Activated CD4-positive, CD25-positive, alpha-beta regulatory T cell treated with anti-CD3 and anti-CD28 coated beads, Interleukin-2, amount 50 U/mL, for 16 hours (primary cell): ENCODE results near the gene SLC25A24.
"Not testable (repeated sequence)": the region's sequence is repeated elsewhere in the genome, so short reads cannot be mapped to it uniquely, and the experiment has no call there.

Experiments used
- DNase-seq: peaks from one replicate; pipeline ENCODE4 v3.0.0-alpha.2; 2020; ENCODE audit warnings: low read depth, low spot score

SLC25A24 gene

DNA sequence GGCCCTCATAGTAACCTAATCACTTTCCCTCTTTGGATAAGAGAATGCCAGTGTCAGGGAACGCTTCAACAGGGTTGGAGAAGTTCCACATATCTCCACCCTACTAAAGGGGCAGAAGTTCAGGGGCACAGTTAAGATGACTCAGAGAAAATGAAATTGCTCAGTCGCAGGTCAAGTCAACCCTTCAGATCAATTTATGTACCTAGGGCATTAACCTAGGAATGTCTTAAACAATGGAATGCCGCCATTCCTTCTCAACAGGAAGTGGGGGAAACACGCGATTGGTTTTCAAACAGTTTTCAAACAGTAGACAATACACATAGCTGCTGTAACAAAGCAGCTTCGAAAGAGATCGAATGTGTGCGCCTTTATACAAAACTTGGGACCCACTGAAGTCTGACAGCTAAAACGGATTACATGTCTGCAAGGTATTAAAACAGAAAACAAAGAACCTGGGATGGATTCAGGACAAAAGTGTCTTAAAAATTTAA lies 897 bp downstream of the SLC25A24 start:
- DNase-seq = no peak

DNA sequence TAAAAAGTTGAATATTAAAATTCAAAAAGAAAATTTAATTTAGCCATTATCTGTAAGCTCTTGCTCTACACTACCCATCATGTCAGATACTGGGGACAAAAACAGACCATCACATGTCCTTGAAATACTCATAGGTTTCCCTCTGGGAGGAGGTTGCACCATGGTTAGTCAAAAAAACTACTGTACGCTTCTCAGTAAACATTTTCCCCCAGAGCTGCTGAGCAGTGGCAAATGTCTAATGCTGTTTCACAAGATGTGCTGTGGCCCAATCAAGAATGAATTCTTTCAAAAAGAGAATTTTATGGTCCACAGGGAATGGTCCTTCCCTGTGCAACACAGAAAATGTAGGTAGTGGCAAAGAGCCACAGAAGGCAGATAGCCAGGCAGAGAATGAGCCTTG lies 6.1 kb downstream of the SLC25A24 start:
- no peak for DNase-seq

DNA sequence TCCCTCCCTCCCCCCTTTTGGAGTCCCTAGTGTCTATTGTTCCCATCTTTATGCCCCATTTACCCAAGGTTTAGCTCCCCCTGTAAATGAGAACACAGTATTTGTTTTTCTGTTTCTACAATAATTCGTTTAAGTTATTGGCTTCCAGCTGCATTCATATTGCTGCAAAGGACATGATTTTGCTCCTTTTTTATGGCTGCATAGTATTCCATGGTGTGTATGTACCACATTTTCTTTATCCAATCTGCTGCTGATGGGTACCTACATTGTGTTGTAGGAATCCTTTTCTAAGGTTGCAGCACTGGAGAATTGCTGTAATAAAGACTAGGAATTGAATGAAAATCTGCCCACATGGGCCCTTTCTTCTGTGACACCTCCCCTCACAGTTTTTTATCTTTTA lies 6.8 kb downstream of the SLC25A24 start:
- no peak for DNase-seq

DNA sequence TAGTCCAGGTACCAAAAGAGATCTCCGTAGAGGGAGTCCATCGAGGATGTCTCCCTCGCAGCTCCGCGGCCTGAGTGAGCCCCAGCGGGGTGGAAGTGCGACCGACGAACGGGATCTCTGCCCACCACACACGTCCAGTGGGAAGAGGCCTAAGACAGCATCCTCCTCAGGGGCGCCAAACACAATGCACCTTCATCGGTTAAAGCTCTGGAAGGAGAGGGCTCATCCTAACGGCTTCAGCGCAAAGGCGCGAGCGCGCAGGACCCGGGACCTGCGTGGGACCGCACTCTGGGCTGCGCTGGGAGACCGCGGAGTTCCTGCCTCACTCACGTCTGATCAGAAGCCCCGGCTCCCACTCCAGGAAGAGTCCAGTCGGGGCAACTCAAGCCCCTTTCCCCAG lies 7.6 kb downstream of the SLC25A24 start:
- DNase-seq = no peak

DNA sequence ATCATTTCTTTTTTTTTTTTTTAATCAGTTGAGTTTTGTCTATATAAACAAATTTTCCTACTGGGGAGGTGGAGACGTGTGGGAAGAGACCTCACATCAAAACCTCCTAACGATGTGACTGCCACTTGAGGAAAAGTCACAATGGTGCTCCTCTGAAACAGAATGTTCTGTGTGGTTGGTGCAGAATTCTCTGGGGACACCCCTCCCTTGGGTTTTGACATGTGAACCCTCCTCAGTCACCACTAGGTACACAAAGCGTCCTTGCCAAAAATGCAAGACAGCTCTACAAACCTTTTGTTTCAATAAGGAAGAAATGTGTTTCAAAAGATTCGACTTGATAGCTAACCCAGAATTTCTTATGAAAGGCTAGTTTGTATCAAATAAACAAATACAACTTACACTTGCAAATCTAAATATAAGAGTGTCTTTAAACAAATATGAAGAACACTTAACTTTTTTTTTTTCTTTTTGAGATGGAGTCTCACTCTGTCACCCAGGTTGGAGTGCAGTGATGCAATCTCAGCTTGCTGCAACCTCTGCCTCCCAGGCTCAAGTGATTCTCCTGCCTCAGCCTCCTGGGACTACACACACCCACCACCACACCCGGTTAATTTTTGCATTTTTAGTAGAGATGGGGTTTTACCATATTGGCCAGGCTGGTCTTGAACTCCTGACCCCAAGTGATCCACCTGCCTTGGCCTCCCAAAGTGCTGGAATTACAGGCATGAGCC lies 9.3 kb downstream of the SLC25A24 start:
- no peak for DNase-seq

DNA sequence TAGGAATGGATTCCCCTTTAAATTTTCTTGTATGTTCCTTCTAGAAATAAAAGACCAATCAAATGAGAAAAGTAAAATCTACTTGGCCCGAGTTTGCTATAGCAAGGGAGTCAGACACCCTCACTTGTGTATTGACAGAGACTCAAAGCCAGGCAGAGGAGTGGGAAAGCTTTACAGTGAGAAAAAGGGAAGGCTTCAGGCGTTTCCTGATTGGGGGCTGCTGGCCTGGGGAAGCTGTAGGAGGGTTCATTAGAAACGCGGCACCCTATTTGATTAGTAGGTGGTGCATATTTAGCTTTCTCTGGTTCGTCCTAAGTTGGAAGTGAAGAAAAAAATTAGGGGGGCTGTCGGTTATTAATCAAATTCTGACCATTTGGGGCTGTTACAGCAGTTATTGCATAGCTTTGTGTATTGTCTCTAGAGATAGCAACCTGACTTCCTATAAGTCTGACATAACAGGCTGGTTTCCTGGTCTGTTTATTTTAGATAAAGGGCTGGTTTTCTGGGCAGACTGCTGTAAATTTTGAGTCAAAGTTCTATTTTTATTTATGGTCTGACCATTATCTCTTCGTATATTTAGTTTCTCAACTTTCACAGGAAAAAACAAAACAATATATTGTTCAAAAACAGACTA lies 10.0 kb downstream of the SLC25A24 start:
- no peak for DNase-seq

DNA sequence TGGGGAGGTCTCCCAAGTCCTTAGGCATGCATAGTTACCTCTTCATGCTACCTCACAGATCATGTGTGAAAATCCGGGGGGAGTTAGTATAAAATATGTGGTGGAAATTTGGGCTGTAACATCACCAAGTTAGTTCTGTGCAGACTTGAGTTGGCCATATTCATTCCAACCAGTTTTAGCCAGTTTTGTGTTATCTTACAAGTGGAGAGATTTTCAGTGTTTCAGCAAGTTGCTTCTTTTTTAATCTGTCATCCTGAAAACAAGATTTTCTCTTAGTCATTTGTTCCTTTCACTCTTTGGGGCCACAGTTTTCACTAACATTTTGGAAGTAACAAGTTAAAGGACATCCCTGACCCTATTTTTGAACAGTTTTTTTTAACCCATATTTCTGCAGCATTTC lies 11.3 kb downstream of the SLC25A24 start:
- no peak for DNase-seq

DNA sequence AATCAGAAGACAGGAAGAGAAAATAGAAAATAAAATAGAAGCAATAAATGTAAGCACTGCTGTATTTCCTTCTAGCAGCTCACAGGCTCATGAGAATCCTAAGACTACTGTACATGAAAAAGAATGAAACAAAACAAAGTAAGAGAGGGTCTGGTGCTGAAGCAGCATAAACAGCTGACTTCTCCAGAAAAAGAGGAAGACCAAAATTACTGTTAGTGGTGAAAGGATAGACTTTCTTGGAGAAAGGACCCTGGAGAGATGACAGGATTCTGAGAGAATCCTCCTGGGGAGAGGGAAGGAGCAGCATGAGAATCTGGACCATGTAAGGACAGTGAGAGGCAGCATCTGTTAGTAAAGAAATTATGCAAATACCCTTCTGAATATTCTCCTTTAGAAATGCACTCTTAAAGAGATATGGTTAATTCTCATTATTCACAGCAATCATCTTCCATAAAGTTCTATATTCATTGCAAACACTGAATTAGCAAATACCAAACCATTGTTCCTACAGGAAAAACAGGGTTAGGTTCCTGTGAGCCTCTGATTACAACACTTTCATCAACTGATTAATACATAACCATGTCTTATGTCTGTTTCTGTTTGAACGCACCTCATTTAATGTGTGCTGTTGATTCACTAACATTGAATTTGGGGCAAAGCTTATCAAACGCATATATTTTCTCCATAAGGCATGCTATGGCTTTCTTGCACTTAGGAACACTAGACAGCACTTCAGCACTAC lies 17.0 kb downstream of the SLC25A24 start:
- no peak for DNase-seq

DNA sequence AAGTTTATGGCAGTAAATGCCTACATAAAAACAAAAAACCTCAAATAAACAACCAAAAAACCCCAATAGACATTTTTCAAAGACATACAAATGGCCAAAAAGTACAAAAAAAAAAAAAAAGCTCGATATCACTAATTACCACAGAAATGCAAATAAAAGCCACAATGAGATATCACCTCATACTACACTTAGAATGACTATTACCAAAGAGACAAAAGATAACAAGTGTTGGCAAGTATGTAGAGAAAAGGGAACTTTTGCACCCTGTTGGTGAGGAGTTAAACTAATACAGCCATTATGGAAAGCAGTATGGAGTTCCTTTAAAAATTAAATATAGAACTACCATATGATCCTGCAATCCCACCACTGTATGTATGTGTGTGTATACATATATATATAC lies 21.1 kb downstream of the SLC25A24 start:
- DNase-seq = no peak

DNA sequence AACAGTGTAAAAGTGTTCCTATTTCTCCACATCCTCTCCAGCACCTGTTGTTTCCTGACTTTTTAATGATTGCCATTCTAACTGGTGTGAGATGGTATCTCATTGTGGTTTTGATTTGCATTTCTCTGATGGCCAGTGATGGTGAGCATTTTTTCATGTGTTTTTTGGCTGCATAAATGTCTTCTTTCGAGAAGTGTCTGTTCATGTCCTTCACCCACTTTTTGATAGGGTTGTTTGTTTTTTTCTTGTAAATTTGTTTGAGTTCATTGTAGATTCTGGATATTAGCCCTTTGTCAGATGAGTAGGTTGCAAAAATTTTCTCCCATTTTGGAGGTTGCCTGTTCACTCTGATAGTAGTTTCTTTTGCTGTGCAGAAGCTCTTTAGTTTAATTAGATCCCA lies 37.7 kb downstream of the SLC25A24 start:
- not testable (repeated sequence) for DNase-seq

DNA sequence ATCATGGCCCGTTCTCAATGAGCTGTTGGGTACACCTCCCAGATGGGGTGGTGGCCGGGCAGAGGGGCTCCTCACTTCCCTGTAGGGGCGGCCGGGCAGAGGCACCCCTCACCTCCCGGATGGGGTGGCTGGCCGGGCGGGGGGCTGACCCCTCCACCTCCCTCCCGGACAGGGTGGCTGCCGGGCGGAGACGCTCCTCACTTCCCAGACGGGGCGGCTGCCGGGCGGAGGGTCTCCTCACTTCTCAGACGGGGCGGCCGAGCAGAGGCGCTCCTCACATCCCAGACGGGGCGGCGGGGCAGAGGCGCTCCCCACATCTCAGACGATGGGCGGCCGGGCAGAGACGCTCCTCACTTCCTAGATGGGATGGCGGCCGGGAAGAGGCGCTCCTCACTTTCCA lies 40.2 kb downstream of the SLC25A24 start:
- not testable (repeated sequence) for DNase-seq

DNA sequence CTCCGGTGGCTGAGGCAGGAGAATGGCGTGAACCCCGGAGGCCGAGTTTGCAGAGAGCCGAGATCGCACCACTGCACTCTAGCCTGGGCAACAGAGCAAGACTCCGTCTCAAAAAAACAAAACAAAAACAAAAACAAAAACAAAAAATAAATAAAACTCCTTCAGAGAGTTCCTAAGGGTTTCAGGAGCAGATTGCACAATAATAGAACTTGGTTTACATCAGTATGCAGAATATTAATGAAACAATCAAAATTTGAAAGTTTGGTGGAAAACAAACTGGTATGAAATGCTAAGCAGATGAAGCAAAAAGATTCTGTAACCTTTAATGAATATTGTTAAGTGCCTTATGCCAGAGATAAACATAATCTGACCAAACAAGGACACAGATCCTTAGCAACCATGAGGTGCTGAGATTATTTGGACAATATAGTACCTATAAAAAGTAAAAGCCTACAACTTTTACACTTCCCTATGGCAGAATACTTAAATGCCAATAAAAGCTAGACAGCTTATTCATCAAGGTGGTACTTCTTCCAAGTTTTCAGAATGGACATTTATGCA lies 41.2 kb downstream of the SLC25A24 start:
- DNase-seq = no peak

DNA sequence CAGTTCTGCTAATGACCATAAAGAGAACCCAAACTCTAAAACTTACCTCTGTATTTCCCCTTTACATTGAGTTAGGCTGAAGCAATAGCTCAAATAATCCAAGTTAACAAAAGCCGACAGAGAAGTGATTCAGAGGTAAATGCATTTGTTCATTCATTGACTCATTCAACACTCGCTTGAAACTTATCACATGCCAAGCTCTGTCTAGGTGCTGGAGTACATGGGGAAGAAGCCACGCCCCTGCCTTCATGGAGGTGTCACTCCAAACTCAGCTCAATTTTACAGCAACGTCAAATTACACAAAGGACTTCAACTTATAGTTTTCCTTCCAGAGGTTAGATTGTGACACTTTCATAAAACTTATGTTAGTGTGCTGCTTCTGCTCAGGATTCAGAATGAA lies 45.8 kb downstream of the SLC25A24 start:
- no peak for DNase-seq

DNA sequence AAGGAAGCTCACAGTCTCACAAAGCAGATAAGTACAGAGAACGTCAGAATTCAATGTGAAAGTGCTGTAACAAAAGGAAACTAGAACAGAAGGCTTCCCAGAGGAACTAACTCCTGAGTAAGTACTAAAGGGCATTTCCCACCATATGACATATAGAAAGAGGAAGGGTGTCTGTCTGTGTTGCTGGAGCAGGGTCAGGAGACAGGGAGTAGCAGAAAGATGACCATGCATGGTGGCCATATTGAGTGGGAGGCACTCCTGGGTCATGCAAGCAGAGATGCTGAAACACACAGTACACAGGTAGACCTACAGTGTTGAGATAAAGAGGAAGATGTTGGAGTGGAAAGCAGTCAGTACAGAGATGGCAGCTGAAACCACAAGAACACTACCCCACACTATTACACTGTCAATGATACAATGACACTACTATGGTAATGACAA lies 47.3 kb downstream of the SLC25A24 start:
- no peak for DNase-seq

DNA sequence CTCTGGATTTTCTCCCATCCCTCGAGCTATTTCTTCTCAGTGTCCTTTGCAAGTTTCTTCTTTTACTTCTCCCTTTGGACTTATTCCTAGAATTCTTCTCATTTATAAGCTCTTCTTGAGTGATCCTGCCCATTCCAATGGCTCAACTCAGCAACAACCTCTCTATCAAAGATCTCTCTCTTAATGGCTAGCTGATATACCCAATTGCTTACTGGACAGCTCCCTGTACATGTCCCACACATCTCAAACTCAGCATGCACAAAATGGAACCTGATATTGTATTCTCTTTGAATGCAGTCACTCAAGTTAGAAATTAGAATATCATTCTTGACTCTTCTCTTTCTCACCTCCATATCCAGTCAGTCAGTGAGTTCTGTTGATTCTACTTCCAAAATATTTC lies 48.6 kb downstream of the SLC25A24 start:
- no peak for DNase-seq

DNA sequence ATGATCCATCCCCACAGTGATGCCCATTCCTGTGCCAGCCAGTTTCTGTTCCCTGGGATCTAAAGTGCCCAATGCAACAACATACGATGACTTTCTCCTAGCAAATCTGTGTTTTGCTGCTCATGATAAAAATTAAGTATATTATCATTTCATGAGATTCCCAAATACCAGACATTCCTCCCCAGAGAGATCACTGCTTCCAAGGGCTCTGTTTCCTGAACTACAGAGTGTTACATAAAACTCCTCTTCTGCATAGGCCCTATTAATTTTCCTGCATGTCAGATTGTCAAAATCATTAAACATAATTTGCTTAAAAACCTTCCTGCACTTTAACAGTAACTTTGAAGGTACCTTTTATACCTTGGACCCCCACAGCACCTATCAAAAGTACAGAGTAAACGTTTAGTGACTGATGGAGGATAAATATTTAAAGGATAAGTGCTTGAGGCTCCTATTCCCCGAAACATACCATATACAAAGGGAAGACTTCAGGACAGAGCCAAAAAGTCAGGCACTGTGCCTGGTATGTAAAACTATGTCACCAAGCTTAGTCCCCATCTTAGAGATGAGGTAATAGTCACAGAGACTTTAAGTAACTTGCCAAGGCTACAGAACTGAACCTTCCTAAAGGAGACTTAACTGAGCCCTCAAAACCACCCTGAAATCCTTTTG lies 50.2 kb downstream of the SLC25A24 start:
- no peak for DNase-seq

DNA sequence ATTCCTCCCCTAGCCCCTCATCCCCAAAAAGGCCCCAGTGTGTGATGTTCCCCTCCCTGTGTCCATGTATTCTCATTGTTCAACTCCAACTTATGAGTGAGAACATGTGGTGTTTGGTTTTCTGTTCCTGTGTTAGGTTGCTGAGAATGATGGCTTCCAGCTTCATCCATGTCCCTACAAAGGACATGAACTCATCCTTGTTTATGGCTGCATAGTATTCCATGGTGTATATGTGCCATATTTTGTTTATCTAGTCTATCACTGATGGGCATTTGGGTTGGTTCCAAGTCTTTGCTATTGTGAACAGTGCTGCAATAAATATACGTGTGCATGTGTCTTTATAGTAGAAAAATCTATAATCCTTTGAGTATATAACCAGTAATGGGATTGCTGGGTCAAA lies 55.6 kb downstream of the SLC25A24 start:
- DNase-seq = not testable (repeated sequence)

DNA sequence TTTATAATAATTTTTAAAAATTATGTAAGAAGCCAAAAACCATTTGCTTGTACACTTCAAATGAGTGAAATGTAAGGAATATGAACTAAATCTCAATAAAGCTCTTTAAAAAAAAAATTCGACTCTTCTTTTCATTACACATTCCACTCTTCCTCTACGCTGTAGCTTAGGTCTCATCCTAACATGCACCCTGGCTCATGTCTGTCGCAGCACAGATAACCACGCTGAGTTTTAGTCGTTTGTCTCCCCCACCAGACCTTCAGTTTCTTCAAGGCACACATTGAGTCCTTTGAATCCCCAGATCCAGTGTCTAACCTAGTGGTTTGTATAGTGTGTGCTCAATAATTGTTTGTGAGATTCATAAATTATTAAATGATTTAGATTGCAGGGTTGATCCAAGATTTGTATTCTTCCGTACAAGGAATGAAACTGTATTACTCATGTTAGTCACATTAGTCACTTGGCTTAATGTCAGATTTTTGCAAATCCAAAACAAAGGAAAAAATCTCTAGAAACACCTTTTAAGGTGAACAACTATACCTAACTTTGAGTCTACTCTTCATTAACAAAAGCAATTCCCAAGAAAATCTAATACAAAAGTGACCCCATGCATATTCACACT lies 57.3 kb downstream of the SLC25A24 start:
- DNase-seq = no peak

DNA sequence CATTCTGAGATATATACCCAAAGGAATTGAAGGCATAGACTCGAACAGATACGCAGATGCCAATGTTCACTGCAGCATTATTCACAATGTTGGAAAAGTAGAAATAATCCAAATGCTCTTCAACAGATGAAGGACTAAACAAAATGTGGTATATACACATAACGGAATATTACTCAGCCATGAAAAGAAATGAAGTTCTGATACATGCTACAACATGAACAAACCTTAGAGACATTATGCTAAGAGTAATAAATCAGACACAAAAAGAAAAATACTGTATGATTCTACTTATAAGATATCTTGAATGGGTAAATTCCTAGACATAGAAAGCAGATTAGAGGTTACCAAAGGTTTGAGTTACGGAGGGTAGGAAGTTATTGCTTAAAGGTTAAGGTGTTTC lies 57.9 kb downstream of the SLC25A24 start:
- DNase-seq = no peak

DNA sequence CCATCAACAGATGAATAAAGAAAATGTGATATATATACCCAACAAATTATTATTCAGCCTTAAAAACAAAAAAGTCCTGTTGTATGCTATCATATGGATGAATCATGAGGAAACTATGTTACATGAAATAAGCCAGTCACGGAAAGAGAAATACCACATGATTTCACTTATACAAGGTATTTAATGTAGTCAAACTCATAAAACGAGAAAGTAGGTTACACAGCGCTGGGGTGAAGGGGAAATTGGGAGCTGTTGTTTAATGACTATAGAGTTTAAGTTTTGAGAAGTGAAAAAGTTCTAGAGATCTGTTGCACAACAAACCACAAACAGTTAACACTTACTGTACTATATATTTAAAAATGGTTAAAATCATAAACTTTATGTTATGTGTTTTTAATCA lies 58.5 kb downstream of the SLC25A24 start:
- no peak for DNase-seq

DNA sequence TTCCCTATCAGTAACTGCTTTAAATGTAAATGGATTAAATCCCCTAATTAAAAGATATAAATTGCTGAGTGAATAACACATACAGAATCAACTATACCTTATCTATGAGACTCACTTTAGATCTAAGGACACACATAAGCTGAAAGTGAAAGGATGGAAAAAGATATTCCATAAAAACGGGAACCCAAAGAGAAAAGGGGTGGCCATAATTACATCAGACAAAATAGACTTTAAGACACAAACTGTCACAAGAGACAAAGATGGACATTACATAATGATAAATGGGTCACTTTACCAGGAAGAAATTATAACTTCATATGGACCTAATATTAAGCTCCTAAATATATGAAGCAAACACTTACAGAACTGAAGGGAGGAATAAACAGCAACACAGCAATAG lies 59.2 kb downstream of the SLC25A24 start:
- no peak for DNase-seq
